SJSA1 (cell line): Measurements from ENCODE around the gene NPRL2. TPM values are rescaled to one million over a fixed set of nuclear protein-coding genes. Genes with fewer than 3 reads are reported as not detected.

Experiments
- total RNA-seq: library from RNA; depleted of rRNA; stranded (reverse); fragments of >200 nt; shearing (Covaris generic); gene quantifications from 2 replicates; pipeline ENCODE4 v1.2.3, GENCODE V29; 2014; rRNA removed

The NPRL2 gene
- total RNA-seq, 1 experiment from 2014 or later, result 9.9 TPM

Other genes with a start within 250 kb of the NPRL2 start
- gene SEMA3F, start 195.5 kb downstream of the NPRL2 start, total RNA-seq, result 0.58 and 1.9 TPM in 2 replicates
- not detected in 2 replicates for gene GNAT1, start 159.2 kb downstream of the NPRL2 start, total RNA-seq
- gene SLC38A3, start 145.5 kb downstream of the NPRL2 start, total RNA-seq, result not detected in 2 replicates
- 178 and 214 TPM in 2 replicates for gene GNAI2, start 114.6 kb downstream of the NPRL2 start, total RNA-seq
- 2.6 and 6.5 TPM in 2 replicates for gene SEMA3B, start 81.6 kb downstream of the NPRL2 start, total RNA-seq
- not detected in 2 replicates for gene LSMEM2, start 71.7 kb downstream of the NPRL2 start, total RNA-seq
- 70.9 and 81.8 TPM in 2 replicates for gene IFRD2, start 58.3 kb downstream of the NPRL2 start, total RNA-seq
- gene HYAL3, start 51.4 kb downstream of the NPRL2 start, total RNA-seq, result 1.6 and 3.1 TPM in 2 replicates
- gene NAA80, start 51.4 kb downstream of the NPRL2 start, total RNA-seq, result 0.47 and 2.2 TPM in 2 replicates
- gene HYAL1, start 47.2 kb downstream of the NPRL2 start, total RNA-seq, result 0.18 TPM in 1 of 2 replicates, not detected in the other
- 27.5 and 41.9 TPM in 2 replicates for gene HYAL2, start 28.0 kb downstream of the NPRL2 start, total RNA-seq
- 18.7 and 46.7 TPM in 2 replicates for gene TUSC2, start 22.6 kb downstream of the NPRL2 start, total RNA-seq
- gene RASSF1, start 9.9 kb downstream of the NPRL2 start, total RNA-seq, result 17.4 and 21.1 TPM in 2 replicates
- 0.97 TPM in 1 of 2 replicates, not detected in the other for gene ZMYND10, start 5.0 kb downstream of the NPRL2 start, total RNA-seq
- gene CYB561D2, start 87 bp upstream of the NPRL2 start, total RNA-seq, result 13.7 and 14.3 TPM in 2 replicates
- 40.6 and 51.2 TPM in 2 replicates for gene TMEM115, start 8.7 kb upstream of the NPRL2 start, total RNA-seq
- not detected in 2 replicates for gene CACNA2D2, start 152.9 kb upstream of the NPRL2 start, total RNA-seq
- gene C3orf18, start 217.0 kb upstream of the NPRL2 start, total RNA-seq, result 9.1 and 15.2 TPM in 2 replicates
- gene HEMK1, start 218.7 kb upstream of the NPRL2 start, total RNA-seq, result 7.3 and 9.3 TPM in 2 replicates